GM19025 (cell line): Measurements from ENCODE around the gene CLDN11.

Source experiments
- ATAC-seq: cut with Tn5 transposase; IDR thresholded peaks from one replicate; pipeline ENCODE4 v1.9.1; 2021; ENCODE audit warnings: mild to moderate bottlenecking, low read depth, moderate library complexity; ENCODE audit not compliant: unreplicated experiment

CLDN11 gene

DNA sequence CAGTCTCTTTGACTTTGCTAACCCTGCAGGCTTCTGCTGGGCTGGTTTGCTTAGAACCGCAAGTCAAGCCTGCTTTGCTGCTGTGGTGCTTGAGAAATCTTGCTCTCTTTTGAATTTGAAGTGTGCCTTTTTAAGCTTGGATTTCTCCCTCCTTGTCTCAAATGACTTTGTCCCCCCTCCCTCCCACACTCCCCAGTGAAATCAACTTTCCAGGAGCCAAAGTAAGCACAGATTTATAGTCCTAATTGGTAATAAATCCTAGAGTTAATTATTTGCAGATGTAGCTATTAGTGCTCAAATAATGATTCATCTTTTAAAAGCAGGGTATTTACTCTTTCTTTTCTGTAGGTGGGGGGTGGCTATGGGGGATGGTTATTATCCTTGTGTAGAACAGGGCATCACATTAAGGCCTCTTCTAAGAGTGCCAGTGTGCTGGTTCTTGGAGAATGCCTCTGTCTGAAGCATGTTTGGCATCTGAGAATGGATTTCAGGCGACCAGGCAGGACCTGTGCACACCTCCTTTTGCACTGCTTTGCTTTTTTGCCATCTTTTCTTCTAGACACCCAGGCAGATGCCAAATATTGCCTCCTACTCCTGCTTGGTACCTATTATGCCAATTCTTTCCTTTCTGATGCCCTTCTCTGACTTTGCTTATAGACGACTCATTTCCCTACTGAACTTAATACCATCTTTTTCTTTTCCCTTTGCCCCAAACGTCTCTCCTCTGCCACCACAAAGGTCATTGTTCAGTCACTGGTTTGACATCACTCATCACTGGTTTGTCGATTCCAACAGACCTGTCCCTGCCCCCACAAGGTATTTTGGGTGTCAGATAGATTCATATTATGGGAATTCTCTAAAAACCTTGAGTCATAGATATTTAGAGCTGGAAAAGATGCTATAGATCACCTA is 50.7 kb downstream of the CLDN11 start:
- no peak for ATAC-seq

DNA sequence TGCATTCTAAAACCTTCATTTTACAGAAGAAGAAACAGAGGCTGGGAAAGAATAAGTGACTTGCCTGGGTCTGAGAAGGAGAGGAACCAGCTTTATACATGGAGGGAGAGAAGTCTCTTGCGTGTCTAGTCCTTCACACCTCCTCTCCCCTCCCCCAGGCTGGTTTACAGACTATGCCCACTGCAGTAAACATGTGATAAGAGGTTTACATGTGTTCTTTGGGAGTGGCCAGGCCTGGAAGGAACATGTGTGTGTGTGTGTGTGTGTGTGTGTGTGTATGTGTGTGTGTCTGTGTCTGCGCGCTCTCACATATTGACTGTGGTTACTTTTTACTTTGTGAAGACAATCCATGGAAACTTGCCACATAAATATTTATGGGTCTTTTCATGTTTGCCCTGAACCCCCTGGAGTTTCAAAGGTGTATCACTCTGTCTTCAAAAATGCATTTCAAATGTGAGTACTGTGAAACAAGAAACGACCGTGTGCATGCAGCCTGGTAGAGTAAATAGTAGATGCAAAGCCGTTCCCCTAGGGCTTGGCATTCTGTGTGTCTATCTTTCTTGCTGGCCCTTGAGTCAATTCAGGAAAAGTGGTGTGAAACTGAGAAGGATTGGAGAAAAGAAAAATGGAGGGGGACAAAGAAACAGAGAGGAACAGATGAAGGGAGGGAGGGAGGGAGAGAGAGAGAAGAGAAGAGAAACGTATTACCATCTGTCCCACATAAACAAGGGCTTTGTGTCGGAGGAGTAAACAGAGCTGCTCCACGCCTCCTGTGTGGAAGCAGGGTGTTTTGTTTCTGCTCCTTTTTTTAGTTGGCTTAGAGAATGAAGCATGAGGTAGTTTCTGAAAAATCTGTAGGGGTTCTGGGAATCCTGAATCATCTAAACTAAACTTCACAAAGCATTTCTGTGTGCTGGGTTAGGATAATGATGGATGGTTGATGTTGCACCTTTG is 51.7 kb downstream of the CLDN11 start:
- no peak for ATAC-seq

DNA sequence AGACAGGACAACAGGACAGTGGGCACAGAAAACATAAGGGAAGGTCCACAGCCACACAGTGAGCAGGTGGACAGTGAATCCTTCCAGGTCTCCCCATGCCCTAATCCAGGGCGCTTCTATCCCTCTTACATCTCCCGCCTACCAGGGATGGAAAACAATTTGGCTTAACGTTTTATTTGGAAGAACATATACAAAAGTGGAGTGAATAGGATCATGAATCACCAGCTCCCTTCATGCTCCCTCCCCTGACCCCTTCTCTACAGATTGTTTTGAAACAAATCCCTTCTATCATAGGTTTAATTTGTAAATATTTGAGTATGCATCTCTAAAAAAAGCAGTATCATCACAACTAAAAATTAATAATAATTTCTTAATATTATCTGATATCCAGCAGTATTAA is 52.5 kb downstream of the CLDN11 start:
- no peak for ATAC-seq

DNA sequence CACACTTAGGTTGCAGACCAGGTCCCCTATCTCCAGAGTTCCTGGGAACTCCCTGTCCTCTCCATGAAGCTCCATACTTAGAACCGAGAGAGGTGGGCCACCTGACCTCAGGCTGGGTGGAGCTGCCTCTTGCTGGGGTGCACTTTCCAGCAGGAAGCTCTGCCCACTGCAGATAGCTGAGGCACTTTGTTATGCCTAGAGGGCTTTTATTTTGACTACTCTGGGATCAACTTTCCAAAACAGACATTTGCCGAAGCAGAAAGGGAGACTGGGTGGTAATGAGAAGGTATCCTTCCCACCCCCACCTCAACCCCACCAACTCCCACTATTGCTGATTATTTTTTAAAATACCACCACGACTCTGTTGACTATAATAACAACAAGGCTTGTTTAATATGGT is 54.7 kb downstream of the CLDN11 start:
- ATAC-seq, result no peak

DNA sequence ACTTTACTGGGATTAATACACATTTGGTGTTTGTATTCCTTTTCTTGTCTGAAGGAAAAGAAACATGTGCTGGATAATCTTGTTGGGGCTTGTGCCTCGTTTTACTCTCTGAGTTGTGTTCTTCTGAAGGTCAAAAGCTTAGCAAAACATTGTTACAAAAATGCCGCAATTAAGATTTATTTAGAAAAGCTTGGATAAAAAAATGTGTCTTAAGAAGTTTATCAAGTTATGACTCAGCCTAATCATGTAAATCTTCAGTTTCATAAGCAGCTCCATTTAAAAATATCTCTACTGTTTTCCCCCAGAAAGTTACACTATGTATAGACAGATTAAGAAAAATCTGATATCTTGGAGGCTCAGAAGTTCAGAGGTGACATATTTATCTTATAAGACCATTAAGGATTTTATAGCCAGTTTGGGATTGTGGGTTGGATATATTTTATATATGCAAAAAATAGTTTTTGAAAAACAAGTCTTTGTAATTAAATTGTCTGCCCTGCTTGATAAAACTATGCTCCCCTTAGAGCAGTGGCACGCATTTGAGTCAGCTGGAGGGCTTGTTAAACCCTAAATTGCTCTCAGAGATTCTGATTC is 56.5 kb downstream of the CLDN11 start:
- ATAC-seq, result no peak

DNA sequence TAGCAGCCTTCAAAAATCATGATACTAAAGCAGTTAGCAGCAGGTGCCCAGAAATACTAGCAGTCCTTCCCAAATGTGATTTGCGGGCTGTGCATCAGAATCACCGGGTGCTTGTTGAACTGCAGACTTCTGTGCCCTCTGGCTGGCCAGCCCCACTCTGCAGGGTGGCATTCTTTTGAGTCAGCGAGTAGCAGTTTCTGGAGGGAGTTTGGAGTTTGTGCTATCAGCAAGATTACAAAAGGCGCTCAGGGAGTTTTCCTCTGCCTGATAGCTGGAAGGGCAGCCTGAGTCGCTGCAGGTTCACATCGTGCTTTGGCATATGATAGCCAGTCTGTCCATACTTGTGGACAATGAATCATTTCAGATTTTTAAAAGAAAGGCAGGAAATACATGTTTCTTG is 57.6 kb downstream of the CLDN11 start:
- no peak for ATAC-seq

DNA sequence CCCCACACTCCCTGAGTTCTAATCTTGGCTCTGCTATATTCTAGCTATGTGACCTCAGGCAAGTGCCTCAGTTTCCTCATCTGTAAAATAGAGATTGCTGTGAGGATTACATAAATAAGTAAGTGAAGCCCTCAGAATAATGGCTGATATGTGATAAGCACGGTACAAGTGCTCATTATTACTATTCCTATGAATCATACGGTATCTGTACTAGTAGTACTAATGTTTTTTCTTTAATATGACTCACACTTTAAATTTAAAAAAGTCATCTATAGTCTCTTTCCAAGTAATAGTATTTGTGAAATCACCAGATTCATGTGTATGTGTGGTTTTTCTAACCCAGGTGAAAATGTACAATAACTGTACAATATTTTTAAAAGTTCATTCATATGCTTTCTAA is 58.7 kb downstream of the CLDN11 start:
- ATAC-seq, result no peak

DNA sequence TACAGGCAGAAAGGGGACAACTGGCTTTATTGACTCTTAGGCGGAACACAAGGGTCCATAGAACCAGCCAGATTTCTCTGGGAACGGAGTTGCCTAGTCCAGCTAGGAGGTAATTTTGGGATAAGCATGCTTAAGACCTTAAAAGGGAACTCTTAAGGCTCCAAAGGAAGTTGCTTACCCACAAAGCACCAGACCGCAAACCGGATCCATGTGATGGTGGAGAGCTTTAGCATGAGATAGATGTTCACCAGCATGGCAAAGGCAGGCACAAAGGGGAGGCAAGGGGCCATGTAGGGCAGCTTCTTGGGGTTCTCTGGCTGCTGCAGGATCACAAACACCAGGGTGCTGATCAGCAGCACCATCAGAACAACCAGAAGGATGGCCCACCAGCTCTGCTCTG is 61.4 kb downstream of the CLDN11 start:
- no peak for ATAC-seq

DNA sequence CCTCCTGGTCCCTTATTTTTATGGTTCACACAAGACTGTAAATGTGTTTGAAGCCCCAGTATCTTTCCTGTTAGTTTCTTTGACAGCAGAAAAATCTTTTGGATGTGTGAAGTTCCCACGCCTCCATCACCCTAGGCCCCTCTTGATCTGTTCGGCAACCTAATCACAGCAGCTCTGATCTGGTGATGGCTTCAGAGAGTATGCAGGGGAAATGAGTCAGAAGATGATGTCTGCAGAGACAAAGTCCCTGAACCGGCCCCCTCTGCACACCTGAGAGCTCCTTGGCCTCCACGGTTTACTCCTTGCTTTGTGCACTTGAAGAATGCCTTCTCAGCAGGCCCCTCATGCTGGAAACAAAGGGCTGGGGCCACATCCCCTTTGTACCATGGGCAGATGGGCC is 63.5 kb downstream of the CLDN11 start:
- ATAC-seq, result no peak

DNA sequence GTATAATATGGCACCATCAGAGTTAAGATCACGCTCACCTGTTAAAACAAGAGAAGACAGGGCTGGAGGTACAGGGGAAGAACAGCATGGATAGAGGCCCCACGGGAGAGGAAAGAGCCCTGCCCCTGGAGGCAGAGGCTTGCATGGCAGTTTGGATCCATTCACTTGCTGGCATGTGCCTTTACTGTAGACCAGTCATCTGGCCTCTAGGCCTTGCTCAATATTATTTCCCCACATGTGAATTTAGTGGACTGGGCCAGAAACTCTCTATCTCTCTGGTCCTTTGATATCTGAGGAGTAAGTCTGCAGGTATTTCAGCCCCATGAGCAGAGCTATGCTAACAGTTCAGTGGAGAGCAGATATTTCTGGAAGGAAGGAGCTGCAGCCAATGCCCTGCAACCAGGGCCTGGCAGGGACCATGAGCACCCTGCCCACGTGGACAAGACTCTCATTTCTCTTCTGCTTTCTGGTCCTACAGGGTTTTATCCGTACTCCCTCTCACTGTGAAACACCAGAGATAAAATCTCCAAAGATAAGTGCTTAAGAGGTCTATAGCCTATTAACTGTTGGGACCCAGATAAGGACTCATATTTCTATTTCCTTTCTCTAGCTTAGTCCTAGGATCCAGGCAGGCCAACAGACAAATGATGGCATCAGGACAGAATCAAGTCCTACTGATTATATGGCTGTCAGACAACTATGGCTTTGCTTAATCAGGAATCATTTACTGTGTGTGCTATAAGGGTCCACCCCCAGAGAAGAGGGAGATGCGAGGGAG is 65.0 kb downstream of the CLDN11 start:
- no peak for ATAC-seq
